HTERT RPE-1 (cell line): Measurements from ENCODE around the gene NINL.
"Not testable (repeated sequence)": the region's sequence is repeated elsewhere in the genome, so short reads cannot be mapped to it uniquely, and the experiment has no call there.

Experiments
- in situ Hi-C: fragments of 300-500 bp; cut with MboI; formaldehyde crosslinking; loops from 4 replicates; pipeline ENCODE4 v1.14.3; 2020; ENCODE audit warnings: low sequenced_read_pairs

The NINL gene

GRCh38 chr20:25503936-25504335 is 81.4 kb downstream of the NINL start:
- in situ Hi-C loops = no loop called here

- in situ Hi-C loops = not testable (repeated sequence)
These were observed 82.2 kb downstream of the NINL start for GRCh38 chr20:25503051-25503639.

DNA sequence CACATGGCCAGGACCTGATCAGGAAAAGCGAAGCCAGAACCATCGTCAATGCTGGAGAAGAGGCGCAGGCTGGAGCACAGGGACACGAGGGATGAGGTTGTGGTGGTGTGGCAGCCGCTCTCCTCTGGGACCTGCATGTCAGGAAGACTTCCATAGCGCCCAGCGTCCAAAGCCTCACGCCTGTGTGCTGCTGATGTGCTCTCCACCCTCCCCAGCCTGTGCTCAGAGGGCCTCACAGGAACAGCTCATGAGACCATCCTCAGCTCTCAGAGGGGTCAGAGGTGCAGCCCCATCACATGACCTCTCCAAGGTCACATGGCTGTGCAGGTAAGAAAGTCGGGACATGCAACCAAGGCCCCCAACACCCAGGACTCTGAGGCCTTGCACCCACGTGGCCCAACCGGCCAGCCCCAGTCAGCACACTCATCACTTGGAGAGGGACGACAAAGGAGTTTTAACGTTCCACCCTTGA is 84.4 kb downstream of the NINL start:
- in situ Hi-C loops = no loop called here

DNA sequence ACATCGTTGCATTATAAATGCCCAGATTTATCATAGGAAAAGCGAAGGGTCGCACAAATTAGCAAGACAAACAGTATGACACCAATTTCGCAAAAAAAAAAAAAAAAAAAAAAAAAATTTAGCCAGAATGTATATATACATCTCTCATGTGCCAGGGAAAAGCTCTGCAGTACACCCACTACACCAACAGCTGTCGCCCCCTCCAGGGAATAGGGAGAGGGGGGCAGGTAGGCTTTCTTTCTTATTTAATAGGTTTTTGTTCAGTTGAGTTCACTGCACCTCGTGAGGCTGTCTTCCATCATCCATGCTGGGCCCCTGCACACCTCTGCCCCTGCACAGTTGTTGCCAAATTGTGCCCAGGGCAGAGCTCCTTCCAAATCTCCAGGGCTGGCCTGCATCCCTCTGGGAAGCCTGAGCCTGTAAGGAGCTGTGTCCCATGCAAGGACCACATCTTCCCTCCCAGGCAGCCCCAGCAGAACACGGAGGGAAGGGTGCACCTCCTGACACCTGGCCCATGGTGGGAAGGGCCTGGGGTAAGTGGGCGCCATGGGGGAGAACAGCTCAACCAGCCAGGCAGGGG is 85.4 kb downstream of the NINL start:
- in situ Hi-C loops = no loop called here

- in situ Hi-C loops = no loop called here
These were observed 86.3 kb downstream of the NINL start for GRCh38 chr20:25499031-25499430.

- in situ Hi-C loops = no loop called here
These were observed 87.1 kb downstream of the NINL start for GRCh38 chr20:25498280-25498606.

- in situ Hi-C loops = no loop called here
These were observed 87.6 kb downstream of the NINL start for GRCh38 chr20:25497586-25498279.

- in situ Hi-C loops = no loop called here
These were observed 88.3 kb downstream of the NINL start for GRCh38 chr20:25496968-25497401.

DNA sequence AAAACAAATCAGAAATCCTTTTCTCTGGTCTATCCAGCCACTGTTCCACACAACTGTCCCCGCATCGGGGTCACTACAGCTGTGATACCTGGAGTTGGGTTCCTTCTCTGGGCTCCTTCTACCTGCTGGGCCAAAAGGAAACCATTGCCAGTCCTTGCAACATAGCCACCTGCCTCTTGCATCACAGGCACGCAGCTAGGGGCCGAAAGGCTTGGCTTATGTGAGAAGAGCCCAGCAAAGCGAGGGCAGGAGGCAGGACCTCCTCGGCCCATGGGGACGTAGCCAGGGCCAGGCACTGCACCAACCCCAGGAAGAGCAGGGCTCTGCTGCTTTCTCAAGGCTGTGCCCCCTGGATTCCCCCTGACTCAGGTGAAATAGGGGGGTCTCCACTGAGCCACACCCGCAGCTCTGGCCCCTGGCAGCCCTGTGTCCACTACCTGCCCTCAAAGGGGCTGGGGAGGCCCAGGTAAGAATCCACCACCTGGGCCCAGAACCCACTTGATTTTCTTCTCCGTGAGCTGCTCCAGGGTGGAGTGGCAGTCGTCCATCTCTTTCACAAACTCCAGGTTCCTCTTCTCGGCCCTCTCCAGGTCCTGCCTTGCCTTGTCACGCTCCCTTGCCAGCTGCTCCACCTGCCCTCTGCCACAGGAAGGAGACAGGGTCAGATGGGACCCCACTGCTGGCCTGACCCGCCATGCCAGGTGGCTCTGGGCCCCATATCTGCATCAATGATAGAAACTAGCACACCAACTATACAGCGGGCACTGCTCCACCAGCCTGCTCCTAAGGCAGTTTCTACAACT is 89.0 kb downstream of the NINL start:
- in situ Hi-C loops = no loop called here

GRCh38 chr20:25495189-25495824 is 90.0 kb downstream of the NINL start:
- in situ Hi-C loops = no loop called here

- in situ Hi-C loops = no loop called here
These were observed 90.7 kb downstream of the NINL start for GRCh38 chr20:25494506-25495188.

- in situ Hi-C loops = no loop called here
These were observed 91.4 kb downstream of the NINL start for GRCh38 chr20:25493748-25494505.

- in situ Hi-C loops = no loop called here
These were observed 92.2 kb downstream of the NINL start for GRCh38 chr20:25493137-25493536.

GRCh38 chr20:25491446-25492038 is 93.8 kb downstream of the NINL start:
- in situ Hi-C loops = no loop called here

- in situ Hi-C loops = no loop called here
These were observed 94.5 kb downstream of the NINL start for GRCh38 chr20:25490656-25491445.

GRCh38 chr20:25489221-25489871 is 96.0 kb downstream of the NINL start:
- in situ Hi-C loops = no loop called here

DNA sequence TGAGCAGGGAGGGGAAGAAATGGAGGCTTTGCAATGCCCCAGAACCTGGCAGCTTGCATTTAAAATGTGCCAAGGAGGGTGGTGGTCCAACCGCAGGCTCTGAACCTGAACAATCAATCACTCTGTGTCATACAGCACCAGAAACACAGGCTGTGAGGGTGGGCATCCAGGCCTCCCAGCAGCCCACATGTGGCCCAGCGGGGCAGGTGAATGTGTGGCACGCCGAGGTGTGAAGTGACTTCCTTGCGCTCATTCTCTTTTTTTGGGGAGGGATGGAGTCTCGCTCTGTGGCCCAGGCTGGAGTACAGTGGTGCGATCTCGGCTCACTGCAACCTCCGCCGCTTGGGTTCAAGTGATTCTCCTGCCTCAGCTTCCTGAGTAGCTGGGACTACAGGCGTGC is 97.4 kb downstream of the NINL start:
- in situ Hi-C loops = no loop called here

DNA sequence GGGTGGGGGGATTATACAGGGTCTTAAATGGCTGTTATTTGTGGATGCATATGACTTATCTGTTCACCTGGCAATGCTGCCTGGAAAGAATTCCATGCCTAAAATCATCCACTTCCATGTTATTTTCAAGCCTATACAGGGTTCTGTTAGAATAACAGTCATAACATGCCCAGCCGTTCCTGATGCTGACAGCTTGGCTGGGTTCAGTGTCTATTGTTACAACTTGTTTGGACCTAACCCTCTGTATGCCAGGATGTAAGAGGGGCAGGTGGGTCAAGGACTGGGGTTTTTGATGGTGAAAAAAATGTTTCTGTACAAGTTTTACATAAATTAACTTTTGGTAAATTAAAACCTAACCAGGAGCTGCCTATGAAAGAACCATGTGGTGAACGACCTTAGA is 98.0 kb downstream of the NINL start:
- in situ Hi-C loops = no loop called here
